Caco-2 (cell line): ENCODE measurements around the gene RBL2. TPM values are rescaled to one million over a fixed set of nuclear protein-coding genes. Genes with fewer than 3 reads are reported as not detected.

ENCODE experiments used
- BruUV-seq: library from RNA; stranded (reverse); fragments of 400-500 nt; replicated peaks from 2 replicates; lab custom pipeline; 2021; lab: Mats Ljungman, UMichigan
- CTCF ChIA-PET: fragments of 300-600 bp; sonication (Branson Sonifier 250); formaldehyde crosslinking; loops from one replicate; lab custom pipeline; 2022; ENCODE audit warnings: antibody characterized with exemption; lab: Charles Lee
- POLR2A ChIA-PET: fragments of 300-600 bp; sonication (Branson Sonifier 250); formaldehyde crosslinking; loops from one replicate; lab custom pipeline; 2022; ENCODE audit warnings: antibody characterized with exemption; lab: Charles Lee
- DNase-seq, 2 experiments: peaks; one replicate each; pipeline versions ENCODE4 v3.0.0 to v3.0.0-alpha.2; 2020 to 2022
- H3K27me3 ChIP-seq: replicated peaks from 2 replicates; pipeline ENCODE4 v1.6.0; 2011; ENCODE audit warnings: low read length; ENCODE audit not compliant: control insufficient read depth, insufficient read depth
- H3K36me3 ChIP-seq: 2 replicates; pipeline ENCODE4 v1.5.1; 2011; ENCODE audit warnings: low read length; ENCODE audit not compliant: control insufficient read depth, insufficient read depth
- H3K4me1 ChIP-seq: fragments of 250-450 bp; sonication (Bioruptor Pico); 2 replicates; pipeline ENCODE4 v1.5.1; 2020; ENCODE audit warnings: mild to moderate bottlenecking
- H3K4me3 ChIP-seq: 2 replicates; pipeline ENCODE4 v1.5.1; 2011; ENCODE audit warnings: low read depth, mild to moderate bottlenecking, control low read depth, low read length
- H3K9me3 ChIP-seq: fragments of 250-450 bp; sonication (Bioruptor Pico); 2 replicates; pipeline ENCODE4 v1.5.1; 2020; ENCODE audit warnings: mild to moderate bottlenecking, moderate library complexity
- H3K27ac Mint-ChIP-seq: one replicate; pipeline ENCODE4 v1.8.0; 2022; ENCODE audit warnings: mixed read lengths; ENCODE audit not compliant: unreplicated experiment
- H3K27me3 Mint-ChIP-seq: one replicate; pipeline ENCODE4 v1.8.0; 2022; ENCODE audit warnings: mixed read lengths; ENCODE audit not compliant: insufficient read depth, unreplicated experiment
- H3K36me3 Mint-ChIP-seq: one replicate; pipeline ENCODE4 v1.8.0; 2022; ENCODE audit warnings: mild to moderate bottlenecking, mixed read lengths; ENCODE audit not compliant: insufficient read depth, unreplicated experiment
- H3K4me1 Mint-ChIP-seq: one replicate; pipeline ENCODE4 v1.8.0; 2022; ENCODE audit warnings: low read depth, mixed read lengths; ENCODE audit not compliant: unreplicated experiment
- H3K4me3 Mint-ChIP-seq: one replicate; pipeline ENCODE4 v1.8.0; 2022; ENCODE audit warnings: mild to moderate bottlenecking, moderate library complexity, mixed read lengths; ENCODE audit not compliant: unreplicated experiment
- H3K9me3 Mint-ChIP-seq: one replicate; pipeline ENCODE4 v1.8.0; 2022; ENCODE audit warnings: mixed read lengths; ENCODE audit not compliant: unreplicated experiment
- CTCF ChIP-seq, 2 experiments: fragments of 200-600 bp in 1 of 2; IDR thresholded peaks; 1 replicate in 1 of 2; 2 replicates in 1 of 2; pipeline versions ENCODE4 v1.5.1 to v1.8.0; 2011 to 2022; ENCODE audit warnings: antibody characterized with exemption in 1 of 2, control low read depth in 1 of 2, inconsistent platforms in 1 of 2, low read depth in 1 of 2, low read length in 1 of 2, mild to moderate bottlenecking in 1 of 2, moderate library complexity in 1 of 2; ENCODE audit not compliant: insufficient read depth in 1 of 2, severe bottlenecking in 1 of 2, unreplicated experiment in 1 of 2
- intact Hi-C: fragments of 100-400 bp; cut with micrococcal nuclease; formaldehyde crosslinking; loops from one replicate; pipeline ENCODE4 v1.10.0; 2022; ENCODE audit not compliant: unreplicated experiment
- total RNA-seq: library from RNA; stranded (reverse); gene quantifications from 2 replicates; pipeline ENCODE4 v1.2.3, GENCODE V29; 2022

RBL2 gene
- total RNA-seq, 1 experiment from 2014 or later: 55.3 TPM

DNA sequence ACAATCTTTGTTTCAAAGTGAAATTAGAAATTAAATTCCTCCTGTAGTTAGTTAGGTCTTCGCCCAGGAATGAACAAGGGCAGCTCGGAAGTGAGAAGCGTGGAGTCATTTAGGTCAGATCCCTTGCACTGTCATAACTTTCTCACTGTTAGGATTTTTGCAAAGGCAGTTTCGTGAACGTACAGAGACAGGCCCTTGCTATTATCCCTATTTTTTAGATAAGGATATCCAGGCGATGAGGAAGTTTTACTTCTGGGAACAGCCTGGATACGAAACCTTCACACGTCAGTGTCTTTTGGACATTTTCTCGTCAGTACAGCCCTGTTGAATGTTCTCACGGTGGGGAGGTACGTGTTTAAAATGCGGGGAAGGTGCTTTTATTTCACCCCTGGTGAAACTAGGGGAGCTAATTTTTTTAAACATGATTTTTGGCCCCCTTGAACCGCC, 318 bp upstream of the RBL2 start:
- ChIA-PET CTCF (no interaction called here), POLR2A (no interaction called here)
- Mint-ChIP-seq H3K27ac (peak overlapping the region; percentile 96), H3K9me3 (peaks cover 9% of the 10 kb centered on the region), H3K27me3 (no peaks in the 10 kb centered on the region), H3K36me3 (peaks cover 20% of the 10 kb centered on the region), H3K4me3 (peak overlapping the region; percentile 99), H3K4me1 (peaks cover 18% of the 10 kb centered on the region)
- BruUV-seq: no TSS peak
- intact Hi-C loops: loop anchor here (1.0 to 10.0 kb wide), 5 partner anchors 61 to 379 kb away; partner anchors contain the start of genes AKTIP, CHD9 and CHD9NB
- no peaks in the 10 kb centered on the region for H3K36me3 ChIP-seq
- peak overlapping the region; percentile 99 for H3K4me3 ChIP-seq
- H3K27me3 ChIP-seq: no peaks in the 10 kb centered on the region
- H3K4me1 ChIP-seq: peaks cover 19% of the 10 kb centered on the region
- H3K9me3 ChIP-seq: peaks cover 12% of the 10 kb centered on the region
- peak in 1 of 2 experiments; percentile 21 for DNase-seq
- TF ChIP-seq CTCF (IDR thresholded peaks at IDR 0.05; ENCODE audit: insufficient read depth in 1 of 2, low read depth in 1 of 2, low read length in 1 of 2, severe bottlenecking in 1 of 2, unreplicated experiment in 1 of 2): no peak

DNA sequence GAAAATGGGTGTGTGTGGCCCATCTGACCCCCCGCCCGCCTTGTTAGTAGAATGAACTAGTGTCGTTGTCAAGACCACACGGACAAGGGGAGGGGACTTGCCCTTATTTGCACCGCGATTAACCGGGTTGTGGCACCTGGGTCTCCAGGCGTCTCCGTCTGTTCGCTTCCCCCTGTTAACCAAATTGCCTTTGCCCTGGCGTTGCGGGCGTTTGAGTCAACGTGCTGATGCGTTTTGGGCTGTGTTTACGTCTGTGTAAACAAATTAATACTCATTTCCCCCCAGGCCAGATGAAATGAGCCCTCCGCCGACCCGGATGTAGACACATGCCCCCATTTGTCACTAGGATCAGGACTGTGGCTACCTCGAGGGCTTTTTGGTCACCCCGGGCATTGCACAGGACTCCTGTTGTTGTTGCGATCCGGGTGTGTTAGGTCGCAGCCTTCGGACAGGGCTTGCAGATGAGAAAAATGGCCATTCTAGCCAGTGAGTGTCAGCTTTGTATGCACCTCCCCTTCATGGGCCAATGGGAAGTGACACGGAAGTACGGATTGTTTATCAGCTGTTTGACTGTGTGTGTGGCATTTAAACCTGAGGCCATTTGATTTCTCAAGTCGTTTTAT, 906 bp downstream of the RBL2 start:
- ChIA-PET CTCF (no interaction called here), POLR2A (interaction anchor here (0.9 kb wide), 1 partner anchor 68 kb away, joined by 7 read pairs; the partner anchor contains the start of gene AKTIP)
- Mint-ChIP-seq H3K27ac (peak overlapping the region; percentile 96), H3K9me3 (no peaks in the 10 kb centered on the region), H3K27me3 (no peaks in the 10 kb centered on the region), H3K4me1 (peaks cover 18% of the 10 kb centered on the region), H3K4me3 (peak overlapping the region; percentile 99), H3K36me3 (peaks cover 20% of the 10 kb centered on the region)
- Histone ChIP-seq H3K9me3 (peaks cover under 1% of the 10 kb centered on the region; the same call in 1 of the 2 replicates), H3K27me3 (no peaks in the 10 kb centered on the region), H3K4me3 (peak overlapping the region; percentile 99), H3K36me3 (no peaks in the 10 kb centered on the region), H3K4me1 (peaks cover 17% of the 10 kb centered on the region)
- intact Hi-C loops: loop anchor here (2.0 to 10.0 kb wide), 4 partner anchors 68 to 380 kb away; partner anchors contain the start of genes AKTIP, CHD9 and CHD9NB
- BruUV-seq: TSS peak; percentile 35
- peak; percentile 85 to 88 for DNase-seq
- TF ChIP-seq CTCF (IDR thresholded peaks at IDR 0.05; ENCODE audit: insufficient read depth in 1 of 2, low read depth in 1 of 2, low read length in 1 of 2, severe bottlenecking in 1 of 2, unreplicated experiment in 1 of 2): no peak

DNA sequence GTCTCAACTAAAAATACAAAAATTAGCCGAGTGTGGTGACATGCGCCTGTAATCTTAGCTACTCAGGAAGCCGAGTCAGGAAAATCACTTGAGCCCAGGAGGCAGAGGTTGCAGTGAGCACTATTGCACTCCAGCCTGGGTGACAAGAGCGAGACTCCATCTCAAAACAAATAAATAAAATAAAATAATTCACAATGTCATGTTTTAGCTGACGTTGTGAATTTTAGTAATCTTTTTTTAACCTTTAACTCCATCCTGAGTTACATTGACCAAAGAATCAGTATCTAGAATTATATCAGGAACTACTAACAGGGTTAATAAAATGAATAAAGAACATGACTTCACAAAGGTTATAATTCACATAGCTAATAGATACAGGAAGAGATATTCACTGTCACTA, 5.9 kb downstream of the RBL2 start:
- Mint-ChIP-seq H3K4me3 (no peak overlapping the region), H3K27me3 (no peaks in the 10 kb centered on the region), H3K27ac (no peak overlapping the region), H3K36me3 (peaks cover 21% of the 10 kb centered on the region), H3K9me3 (no peaks in the 10 kb centered on the region), H3K4me1 (peaks cover 6% of the 10 kb centered on the region)
- BruUV-seq: no TSS peak
- no peak for TF ChIP-seq CTCF (IDR thresholded peaks at IDR 0.05; ENCODE audit: insufficient read depth in 1 of 2, low read depth in 1 of 2, low read length in 1 of 2, severe bottlenecking in 1 of 2, unreplicated experiment in 1 of 2)
- Histone ChIP-seq H3K9me3 (no peaks in the 10 kb centered on the region), H3K4me3 (no peak overlapping the region), H3K36me3 (no peaks in the 10 kb centered on the region; the same call in 1 of the 2 replicates), H3K27me3 (no peaks in the 10 kb centered on the region), H3K4me1 (peaks cover 5% of the 10 kb centered on the region; the same call in 1 of the 2 replicates)
- intact Hi-C loops: no loop called here
- CTCF ChIA-PET: no interaction called here
- no peak for DNase-seq
- POLR2A ChIA-PET: no interaction called here
